GM19395 (cell line): Measurements from ENCODE around the gene MPV17L.
"Not testable (repeated sequence)": the region's sequence is repeated elsewhere in the genome, so short reads cannot be mapped to it uniquely, and the experiment has no call there.

Experiments
- ATAC-seq: cut with Tn5 transposase; IDR thresholded peaks from one replicate; pipeline ENCODE4 v1.9.1; 2021; ENCODE audit warnings: mild to moderate bottlenecking, moderate library complexity; ENCODE audit not compliant: unreplicated experiment

MPV17L gene

DNA sequence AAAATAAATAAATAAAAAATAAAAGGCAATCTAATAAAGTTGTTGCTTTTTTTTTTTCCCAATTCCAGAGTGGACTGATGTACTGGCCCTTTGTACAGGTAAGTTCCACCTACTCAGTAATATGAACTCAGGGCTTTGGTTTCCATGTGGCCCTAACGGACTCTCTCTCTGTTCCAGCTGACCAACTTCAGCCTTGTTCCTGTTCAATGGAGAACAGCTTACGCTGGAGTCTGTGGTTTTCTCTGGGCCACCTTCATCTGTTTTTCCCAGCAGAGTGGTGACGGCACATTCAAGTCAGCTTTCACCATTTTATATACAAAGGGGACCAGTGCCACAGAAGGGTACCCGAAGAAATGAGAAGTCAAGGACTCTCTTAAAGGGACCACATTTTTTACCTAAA lies 12.2 kb downstream of the MPV17L start:
- not testable (repeated sequence) for ATAC-seq

DNA sequence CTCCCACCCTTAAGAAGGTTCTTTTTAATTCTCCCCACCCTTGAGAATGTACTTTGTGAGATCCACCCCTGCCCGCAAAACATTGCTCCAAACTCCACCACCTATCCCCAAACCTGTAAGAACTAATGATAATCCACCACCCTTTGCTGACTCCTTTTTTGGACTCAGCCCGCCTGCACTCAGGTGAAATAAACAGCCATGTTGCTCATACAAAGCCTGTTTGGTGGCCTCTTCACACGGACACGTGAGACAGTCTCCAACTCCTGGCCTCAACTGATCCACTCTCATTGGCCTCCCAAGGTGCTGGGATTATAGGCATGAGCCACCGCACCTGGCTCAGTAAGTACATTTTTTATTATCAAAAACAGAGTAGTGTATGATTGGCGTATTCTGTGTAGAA lies 13.9 kb downstream of the MPV17L start:
- ATAC-seq, result not testable (repeated sequence)

DNA sequence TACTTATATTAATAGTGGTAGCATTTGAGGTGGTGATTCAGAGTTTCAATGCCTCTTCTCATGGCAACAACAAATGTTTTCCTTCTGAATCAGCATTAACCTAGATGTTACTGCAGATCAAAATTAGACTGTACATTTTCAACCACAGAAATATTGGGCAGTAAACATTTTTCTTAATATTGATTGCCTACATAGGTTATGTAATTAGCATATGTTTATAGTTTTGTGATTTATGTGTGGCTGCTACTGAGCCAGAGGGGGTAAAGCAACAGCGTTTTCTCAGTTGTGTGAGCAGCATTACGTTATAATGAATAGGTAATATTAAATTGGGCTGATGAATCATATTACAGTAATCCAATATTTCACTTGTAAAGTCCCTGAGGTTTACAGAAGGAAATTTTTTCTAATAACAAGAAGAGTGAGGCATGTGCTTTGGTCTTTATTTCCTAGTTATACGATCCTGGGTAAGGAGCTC lies 20.0 kb downstream of the MPV17L start:
- ATAC-seq, result no peak

DNA sequence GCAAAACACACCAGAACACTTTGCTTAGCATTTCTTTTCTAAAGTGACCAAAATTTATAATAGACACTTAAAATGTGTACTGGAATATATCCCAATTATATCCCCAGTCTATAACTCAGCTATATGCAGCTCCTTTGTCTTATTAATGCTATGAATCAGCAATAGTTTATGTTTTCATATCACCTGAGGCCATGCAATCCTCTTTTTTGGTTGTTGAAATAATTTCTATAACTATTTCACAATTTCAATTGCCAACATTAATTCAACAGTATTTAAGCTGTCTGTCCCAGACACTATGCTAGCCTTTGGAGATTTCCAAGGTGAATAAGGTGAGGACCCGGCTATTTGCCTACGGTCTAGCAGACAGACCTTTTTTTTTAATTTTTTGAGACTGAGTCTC lies 21.6 kb downstream of the MPV17L start:
- no peak for ATAC-seq

DNA sequence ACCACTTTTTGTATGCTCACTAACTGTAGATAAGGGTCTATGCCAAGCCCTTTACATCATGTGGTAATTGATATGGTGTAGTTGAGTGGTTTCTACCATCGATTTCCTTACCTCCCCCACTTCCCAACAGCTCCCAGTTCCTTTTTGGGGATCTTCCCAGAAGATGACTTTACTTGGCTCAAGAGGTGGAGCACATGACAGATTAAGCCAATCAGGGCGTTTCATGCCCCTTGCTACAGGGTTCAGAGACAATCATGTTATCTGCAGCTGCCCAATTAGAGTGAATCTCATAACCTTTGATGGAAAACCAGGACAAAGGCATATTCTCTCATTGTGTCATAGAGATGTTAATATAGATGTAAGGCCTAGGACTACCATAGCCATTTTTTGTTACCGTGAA lies 22.7 kb downstream of the MPV17L start:
- ATAC-seq, result no peak

DNA sequence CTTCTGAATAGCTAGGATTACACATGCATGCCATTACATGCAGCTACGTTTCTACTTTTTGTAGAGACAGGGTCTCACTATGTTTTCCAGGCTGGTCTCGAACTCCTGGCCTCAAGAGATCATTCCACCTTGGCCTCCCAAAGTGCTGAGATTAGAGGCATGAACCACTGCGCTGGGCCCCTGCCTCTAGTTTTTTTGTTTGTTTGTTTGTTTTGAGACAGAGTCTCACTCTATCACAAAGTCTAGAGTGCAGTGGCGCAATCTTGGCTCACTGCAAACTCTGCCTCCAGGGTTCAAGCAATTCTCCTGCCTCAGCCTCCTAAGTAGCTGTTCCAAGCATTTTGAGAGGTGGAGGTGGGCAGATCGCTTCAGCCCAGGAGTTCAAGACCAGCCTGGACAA lies 26.1 kb downstream of the MPV17L start:
- ATAC-seq, result not testable (repeated sequence)

DNA sequence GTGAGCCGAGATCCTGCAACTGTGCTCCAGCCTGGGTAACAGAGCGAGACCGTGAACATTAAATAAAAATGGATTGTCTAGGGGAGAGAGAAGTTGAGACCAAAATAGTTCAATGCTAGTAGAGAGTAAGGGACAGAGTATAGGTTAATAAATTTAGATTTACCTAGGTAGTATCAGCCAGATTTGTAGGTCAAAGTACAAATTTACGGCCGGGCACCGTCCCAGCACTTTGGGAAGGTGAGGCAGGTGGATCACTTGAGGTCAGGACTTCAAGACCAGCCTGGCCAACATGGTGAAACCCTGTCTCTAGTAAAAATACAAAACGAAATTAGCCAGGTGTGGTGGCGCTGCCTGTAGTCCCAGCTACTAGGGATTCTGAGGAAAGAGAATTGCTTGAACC lies 26.7 kb downstream of the MPV17L start:
- ATAC-seq, result no peak

DNA sequence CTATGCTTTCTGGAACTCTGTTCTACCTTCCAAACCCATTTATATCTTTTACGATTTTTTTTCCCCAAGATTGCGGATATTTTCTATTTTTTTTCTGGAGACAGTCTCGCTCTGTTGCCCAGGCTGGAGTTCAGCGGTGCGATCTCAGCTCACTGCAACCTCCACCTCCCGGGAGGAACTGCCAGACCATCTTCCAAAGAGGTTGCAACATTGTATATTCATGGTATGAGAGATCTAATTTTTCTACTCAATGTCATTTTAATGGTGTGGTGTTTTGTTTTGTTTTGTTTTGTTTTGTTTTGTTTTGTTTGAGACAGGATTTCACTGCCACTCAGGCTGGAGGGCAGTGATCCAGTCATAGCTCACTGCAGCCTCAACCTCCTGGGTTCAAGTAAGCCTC lies 30.3 kb downstream of the MPV17L start:
- ATAC-seq, result no peak

DNA sequence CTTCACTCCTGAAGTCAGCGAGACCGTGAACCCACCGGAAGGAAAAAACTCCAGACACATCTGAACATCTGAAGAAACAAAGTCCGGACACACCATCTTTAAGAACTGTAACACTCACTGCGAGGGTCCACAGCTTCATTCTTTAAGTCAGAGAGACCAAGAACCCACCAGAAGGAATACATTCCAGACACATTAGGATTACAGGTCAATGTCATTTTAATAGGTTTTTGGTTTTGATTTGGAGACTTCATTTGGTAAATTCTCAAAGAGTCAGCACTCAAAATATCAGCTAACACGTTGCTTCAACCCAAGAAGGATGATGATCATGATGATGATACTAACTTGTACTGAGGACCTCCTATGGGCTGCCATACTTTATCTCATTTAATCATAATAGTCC lies 31.2 kb downstream of the MPV17L start:
- ATAC-seq, result no peak

DNA sequence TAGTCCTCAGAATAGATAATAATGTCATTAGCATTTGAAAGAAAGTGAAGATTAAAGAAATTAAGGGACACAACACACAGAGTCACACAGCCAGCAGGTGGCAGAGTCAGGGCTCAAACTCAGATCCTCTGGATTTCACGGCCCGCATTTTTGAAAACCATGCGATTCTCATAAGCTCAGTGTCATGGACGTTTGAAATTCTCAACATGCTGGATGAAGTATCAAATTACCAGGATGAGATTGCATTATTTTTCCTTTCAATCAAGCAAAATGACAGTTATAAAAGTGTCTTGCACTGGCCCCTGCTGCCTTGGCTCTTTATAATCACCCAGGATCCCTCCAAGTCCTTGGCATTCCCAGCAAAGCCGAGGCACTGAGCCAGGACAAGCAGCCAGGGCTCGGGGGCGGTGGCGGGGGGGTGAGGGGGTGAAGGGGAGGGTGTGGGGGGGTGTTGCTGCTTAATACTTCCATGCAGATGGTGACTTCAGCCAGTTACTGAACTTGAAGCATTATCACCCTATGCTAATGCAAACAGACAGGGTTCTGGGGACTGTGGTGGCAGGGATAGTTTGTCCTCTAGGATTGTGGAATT lies 32.2 kb downstream of the MPV17L start:
- ATAC-seq, result no peak

DNA sequence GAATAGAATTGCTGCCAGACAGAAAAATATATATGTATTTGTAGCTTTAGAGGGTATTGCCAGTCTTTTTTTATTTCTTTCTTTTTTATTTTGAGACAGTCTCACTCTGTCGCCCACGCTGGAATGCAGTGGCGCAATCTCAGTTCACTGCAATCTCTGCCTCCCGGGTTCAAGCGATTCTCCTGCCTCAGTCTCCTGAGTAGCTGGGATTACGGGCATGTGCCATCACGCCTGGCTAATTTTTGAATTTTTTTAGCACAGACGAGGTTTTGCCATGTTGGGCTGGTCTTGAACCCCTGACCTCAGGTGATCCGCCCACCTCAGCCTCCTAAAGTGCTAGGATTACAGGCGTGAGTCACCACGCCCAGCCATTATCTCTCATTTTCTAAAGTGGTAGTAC lies 35.3 kb downstream of the MPV17L start:
- not testable (repeated sequence) for ATAC-seq

DNA sequence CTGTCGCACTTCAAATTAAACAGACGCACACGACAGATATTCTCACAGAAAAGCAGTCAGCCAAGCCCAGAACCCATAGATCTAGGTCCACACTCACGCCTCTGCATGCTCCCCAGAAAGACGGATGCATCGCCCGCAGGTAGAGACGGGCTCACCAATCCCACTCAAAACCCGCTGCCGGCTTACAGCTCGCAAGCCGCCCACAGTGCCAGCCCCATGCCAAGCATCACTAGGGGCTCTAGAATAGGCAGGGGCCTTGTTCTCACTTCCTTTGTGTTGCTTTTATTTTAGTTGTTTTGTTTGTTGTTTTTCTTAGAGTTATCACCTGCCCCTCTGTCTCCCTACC lies 38.5 kb downstream of the MPV17L start:
- ATAC-seq, result no peak

DNA sequence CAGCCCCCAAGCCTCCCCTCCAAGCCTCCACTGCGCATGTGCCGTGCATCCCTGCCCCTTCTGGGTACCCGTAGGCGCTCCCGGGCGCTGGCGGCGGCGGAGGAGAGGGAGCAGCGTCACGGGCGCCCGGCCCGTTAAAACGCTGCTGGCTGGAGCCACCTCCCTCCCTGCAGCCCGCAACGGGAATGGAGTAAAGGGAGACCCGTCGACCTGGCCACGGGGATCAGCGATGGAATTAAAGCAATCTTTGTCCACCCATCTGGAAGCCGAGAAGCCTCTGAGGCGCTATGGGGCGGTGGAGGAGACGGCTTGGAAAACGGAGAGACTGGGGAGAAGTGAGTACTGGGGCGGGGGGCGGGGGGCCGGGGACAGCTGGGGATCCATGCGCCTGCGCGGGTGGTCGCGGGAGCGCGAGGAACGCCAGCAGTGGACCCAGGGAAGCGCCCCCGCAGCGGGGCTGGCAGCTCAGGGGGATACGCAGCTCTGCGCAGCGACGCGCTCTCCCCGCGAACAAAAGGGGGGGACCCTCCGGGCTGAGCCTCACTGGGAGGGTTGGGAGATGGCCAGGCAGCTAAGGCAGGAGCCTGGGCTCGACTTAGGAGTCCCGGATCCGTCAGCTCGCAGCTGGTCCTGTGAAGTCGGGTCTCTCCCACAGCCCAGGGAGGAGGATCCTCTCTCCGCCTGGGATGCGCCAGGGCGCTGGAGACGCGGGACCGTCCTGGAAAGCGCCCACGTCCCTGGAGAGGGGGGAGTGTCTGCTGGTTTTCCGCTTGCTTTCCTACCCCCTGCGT lies 39.1 kb downstream of the MPV17L start, which contains the start of gene BMERB1:
Gene BMERB1, plus strand, starts transcription at position 164 of the 791 bp plus-strand sequence. Its CDS starts 66 bp downstream, at position 230.
- no peak for ATAC-seq

DNA sequence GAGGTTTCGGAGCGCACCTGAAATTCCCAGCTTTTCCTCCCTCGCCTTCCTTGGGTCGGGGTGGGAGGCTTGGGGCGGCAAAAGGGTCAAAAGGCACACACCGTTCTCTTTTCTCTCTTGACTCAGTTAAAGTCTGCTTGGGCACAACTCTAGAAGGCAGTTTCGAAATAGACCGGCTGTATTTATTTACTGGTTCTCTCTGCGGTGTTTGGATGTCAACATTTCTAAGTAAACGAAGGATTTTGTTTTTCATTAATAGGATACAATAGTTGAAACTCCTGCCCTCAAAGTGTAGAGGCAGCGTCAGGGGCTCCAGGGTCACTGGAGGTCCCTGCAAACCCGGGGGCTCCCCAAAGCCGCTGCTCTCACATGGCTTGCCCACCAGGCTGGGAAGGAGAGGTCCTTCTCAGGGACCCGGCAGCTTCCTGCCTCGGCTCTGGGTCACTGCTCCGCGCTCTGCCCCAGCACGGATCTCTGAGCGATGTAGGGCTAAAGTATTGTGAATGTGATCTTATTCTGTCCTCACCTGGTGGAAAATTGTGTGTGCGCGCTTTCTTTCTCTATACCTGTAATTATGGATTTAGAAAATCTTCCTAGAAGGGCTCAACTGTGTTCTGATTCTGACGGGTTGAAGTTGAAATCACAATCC lies 39.8 kb downstream of the MPV17L start:
- no peak for ATAC-seq

DNA sequence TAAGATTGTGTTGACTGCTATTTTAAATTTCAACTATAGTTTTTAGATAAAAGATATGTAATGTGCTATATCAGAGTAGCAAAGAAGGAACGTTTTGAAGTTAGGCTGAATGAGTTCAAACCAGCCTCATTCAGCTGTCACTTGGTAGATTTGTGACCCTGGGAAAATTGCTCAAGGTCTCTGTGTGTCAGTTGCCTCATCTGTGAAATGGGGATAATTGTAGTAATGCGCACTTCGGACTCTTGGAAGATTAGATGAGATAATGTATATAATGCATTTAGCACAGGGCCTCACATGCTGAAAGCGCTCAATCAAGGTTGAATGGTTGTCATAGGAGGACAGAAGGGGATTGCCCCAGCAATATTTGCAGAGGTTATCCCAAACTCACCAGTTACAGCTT lies 43.5 kb downstream of the MPV17L start:
- no peak for ATAC-seq

DNA sequence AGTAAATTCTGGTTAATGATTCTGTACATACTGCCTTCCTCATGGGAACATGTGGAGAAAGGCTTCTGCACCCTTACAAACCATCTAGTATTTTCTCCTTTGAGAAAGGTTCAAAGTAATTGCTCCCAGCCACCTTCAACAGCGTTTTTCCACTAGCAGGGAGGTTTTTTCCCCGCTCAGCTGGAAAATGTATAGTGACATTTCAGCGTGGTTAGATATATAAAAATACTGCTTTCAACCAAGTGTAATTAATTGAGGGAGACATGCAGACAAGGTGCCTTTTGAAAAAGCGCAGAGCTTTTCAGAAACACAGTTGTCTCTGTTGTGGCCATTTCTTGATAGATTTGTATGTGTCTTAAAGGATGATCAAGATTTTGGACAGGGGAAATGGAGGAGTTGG lies 44.0 kb downstream of the MPV17L start:
- ATAC-seq, result no peak

DNA sequence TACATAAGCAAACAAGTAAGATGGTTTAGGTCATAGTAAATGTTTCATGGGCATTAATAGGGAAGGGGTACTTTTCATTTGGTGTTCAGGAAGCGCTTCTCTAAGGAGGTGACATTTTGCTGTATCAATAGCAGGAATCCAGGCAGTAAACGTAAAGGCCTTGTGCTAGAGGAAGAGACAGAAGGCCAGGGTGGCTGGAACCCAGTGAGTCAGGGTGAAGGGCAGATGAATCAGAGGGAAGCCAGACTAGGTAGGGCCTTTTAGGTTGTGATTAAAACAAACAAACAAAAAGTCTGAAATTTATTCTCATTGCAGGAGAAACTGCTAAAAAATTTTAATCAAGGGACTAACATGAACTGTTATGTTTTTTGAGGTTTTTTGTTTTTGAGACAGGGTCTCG lies 45.3 kb downstream of the MPV17L start:
- ATAC-seq, result no peak

DNA sequence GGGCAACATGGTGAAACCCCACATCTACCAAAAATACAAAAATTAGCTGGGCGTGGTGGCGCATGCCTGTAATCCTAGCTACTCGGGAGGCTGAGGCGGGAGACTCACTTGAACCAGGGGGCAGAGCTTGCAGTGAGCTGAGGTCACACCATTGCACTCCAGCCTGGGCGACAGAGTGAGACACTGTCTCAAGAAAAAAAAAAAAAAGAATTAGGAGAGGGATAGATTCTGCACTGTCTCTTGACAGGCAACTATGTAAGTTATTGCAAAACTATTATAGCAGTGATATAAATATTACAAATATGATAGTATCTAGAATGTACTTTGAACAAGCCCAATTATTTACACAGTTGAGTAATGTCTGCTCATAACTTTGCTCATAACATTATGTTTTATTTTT lies 46.6 kb downstream of the MPV17L start:
- not testable (repeated sequence) for ATAC-seq

DNA sequence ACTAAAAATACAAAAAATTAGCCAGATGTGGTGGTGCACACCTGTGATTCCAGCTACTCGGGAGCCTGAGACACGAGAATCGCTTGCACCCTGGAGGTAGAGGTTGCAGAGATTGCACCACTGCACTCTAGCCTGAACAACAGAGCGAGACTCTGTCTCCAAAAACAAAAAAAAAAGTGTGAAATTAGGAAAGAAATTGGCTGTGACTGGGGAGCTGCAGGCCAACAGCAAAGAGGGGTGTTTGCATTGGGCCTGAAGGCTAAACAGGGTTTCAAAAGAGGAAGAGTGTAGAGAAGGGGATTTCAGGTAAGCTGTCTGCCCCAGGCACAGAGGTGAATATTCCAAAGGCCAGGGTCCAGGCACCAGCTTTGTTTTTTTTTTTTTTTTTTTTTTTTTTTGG lies 48.2 kb downstream of the MPV17L start:
- no peak for ATAC-seq

DNA sequence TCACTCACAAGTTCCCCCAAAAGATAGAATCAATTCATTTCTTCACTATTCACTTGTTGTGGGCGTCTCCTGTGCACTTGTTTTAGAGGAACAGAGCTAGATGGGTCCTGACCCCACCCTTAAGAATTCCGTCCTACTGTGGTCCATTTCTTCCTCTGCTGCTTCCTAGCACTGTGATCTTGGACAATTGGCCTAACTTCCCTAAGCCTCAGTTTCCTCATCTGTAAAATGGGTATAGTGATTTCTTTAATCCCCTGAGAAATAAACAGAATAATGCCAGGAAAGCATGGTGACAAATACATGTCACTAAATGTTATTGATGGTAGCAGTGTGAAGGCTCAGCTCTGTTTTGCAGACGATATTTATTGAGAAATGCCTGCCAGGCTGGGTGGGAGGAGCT lies 48.7 kb downstream of the MPV17L start:
- ATAC-seq, result no peak

DNA sequence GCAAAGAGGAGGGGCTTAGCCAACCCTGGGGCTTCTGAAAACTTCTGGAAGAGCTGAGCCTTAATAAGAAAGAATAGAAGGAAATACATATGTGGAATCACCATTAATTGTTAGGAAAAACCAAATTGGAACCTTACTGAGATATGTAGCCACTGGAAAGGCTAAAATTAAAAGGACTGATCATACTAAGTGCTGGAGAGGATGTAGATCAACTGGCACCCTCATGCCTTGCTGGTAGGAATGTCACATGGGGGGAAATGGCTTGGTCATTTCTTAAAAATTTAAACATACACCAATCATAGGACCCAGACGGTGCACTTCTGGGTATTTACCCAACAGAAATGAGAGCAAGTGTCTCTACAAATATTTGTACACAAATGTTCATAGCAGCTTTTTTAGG lies 49.9 kb downstream of the MPV17L start:
- ATAC-seq, result no peak

DNA sequence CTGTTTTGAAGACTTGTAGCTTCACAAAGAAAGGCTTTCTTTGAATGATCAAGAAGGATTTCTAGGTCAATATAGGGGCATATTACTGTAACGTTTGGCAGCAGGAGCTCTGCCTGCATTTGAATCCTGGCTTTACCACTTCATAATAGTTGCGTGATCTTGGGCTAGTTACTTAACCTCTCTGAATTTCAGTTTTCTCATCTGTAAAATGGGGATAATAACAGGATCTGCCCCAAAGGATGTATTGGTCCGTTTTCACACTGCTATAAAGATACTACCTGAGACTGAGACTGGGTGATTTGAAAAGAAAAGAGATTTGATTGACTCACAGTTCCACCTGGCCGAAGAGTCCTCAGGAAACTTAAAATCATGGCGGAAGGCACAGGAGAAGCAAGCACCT lies 51.3 kb downstream of the MPV17L start:
- no peak for ATAC-seq
